ENCODE data around the gene EHMT1.

- TF ChIP-seq POLR2AphosphoS5 (IDR thresholded peaks at IDR 0.05; ENCODE audit: low read depth, low read length) (no peak), SIN3A (IDR thresholded peaks at IDR 0.05; ENCODE audit: borderline replicate concordance, insufficient read depth, low read length) (no peak), TAF1 (IDR thresholded peaks at IDR 0.05; ENCODE audit: borderline replicate concordance, insufficient read depth, low read length) (no peak), REST (IDR thresholded peaks at IDR 0.05; ENCODE audit: insufficient read depth in 1 of 2, low read depth in 2 of 2, low read length in 2 of 2) (no peak), FOXP2 (optimal IDR thresholded peaks at IDR 0.05; ENCODE audit: borderline replicate concordance, extremely low read depth, extremely low read length, insufficient read depth) (no peak)
Observed at GRCh38 chr9:137724818-137725240, 106.0 kb downstream of the EHMT1 start.
